Measurements from ENCODE around the gene ARL3.

The ARL3 gene

GRCh38 chr10:102639537-102639936 lies 74.7 kb downstream of the ARL3 start:
- DNase-seq (ENCODE audit: low read depth in 2 of 2): no peak

- no peak for DNase-seq (ENCODE audit: low read depth in 2 of 2)
Measured at GRCh38 chr10:102635377-102635776, 78.8 kb downstream of the ARL3 start.

GRCh38 chr10:102634686-102635085 lies 79.5 kb downstream of the ARL3 start:
- DNase-seq (ENCODE audit: low read depth in 2 of 2): no peak

GRCh38 chr10:102633848-102634247 lies 80.3 kb downstream of the ARL3 start:
- DNase-seq (ENCODE audit: low read depth in 2 of 2): no peak

- no peak for DNase-seq (ENCODE audit: low read depth in 2 of 2)
Measured at GRCh38 chr10:102633287-102633686, 80.9 kb downstream of the ARL3 start.

GRCh38 chr10:102632394-102633111 lies 81.6 kb downstream of the ARL3 start:
- no peak for DNase-seq (ENCODE audit: low read depth in 2 of 2)

GRCh38 chr10:102631525-102632393 lies 82.4 kb downstream of the ARL3 start:
- no peak for DNase-seq (ENCODE audit: low read depth in 2 of 2)

- no peak for DNase-seq (ENCODE audit: low read depth in 2 of 2)
Measured at GRCh38 chr10:102630663-102631062, 83.5 kb downstream of the ARL3 start.

- DNase-seq (ENCODE audit: low read depth in 2 of 2): no peak
Measured at GRCh38 chr10:102629661-102630614, 84.3 kb downstream of the ARL3 start.

- no peak for DNase-seq (ENCODE audit: low read depth in 2 of 2)
Measured at GRCh38 chr10:102628451-102628911, 85.7 kb downstream of the ARL3 start.

GRCh38 chr10:102627736-102628293 lies 86.4 kb downstream of the ARL3 start:
- DNase-seq (ENCODE audit: low read depth in 2 of 2): no peak

- no peak for DNase-seq (ENCODE audit: low read depth in 2 of 2)
Measured at GRCh38 chr10:102627291-102627735, 86.9 kb downstream of the ARL3 start.

GRCh38 chr10:102626026-102626685 lies 88.0 kb downstream of the ARL3 start:
- no peak for DNase-seq (ENCODE audit: low read depth in 2 of 2)

GRCh38 chr10:102624751-102625645 lies 89.2 kb downstream of the ARL3 start:
- no peak for DNase-seq (ENCODE audit: low read depth in 2 of 2)

GRCh38 chr10:102624094-102624493 lies 90.1 kb downstream of the ARL3 start:
- DNase-seq (ENCODE audit: low read depth in 2 of 2): no peak

All from stimulated activated CD4-positive, alpha-beta T cell treated with anti-CD3 and anti-CD28 coated beads, Interleukin-1b, Interleukin-23, amount 100 ng/mL, for 1 hour (primary cell).